SK-N-SH (cell line): Measurements from ENCODE around the gene NID1.

Experiments
- CTCF ChIP-seq: fragments of 200-600 bp; sonication (generic); IDR thresholded peaks from 2 replicates; pipeline ENCODE4 v1.6.1; 2017; ENCODE audit warnings: antibody characterized with exemption, mild to moderate bottlenecking, moderate library complexity
- EP300 ChIP-seq, 2 experiments: IDR thresholded peaks; 2 replicates each; pipeline versions ENCODE4 v1.4.0 to v1.6.1; 2012; ENCODE audit warnings: borderline replicate concordance in 1 of 2, low read depth in 1 of 2, low read length in 1 of 2
- EZH2phosphoT487 ChIP-seq: fragments of 200-600 bp; sonication (generic); IDR thresholded peaks from 2 replicates; pipeline ENCODE4 v1.6.1; 2017; ENCODE audit warnings: low read depth, mixed run types, mild to moderate bottlenecking, antibody characterized with exemption, moderate library complexity, borderline replicate concordance
- SMC3 ChIP-seq: IDR thresholded peaks from 2 replicates; pipeline ENCODE4 v1.6.1; 2012; ENCODE audit warnings: low read depth, low read length, improper control_type of control experiment

- no peak for TF ChIP-seq CTCF
- no peak for TF ChIP-seq EP300 (IDR thresholded peaks at IDR 0.05; ENCODE audit: borderline replicate concordance in 1 of 2, low read depth in 1 of 2, low read length in 1 of 2)
- no peak for TF ChIP-seq EZH2phosphoT487
- no peak for TF ChIP-seq SMC3
Observed at GRCh38 chr1:236002572-236002971, 62.3 kb downstream of the NID1 start.
